Measurements from ENCODE around the gene AEN.

AEN gene, protein sequence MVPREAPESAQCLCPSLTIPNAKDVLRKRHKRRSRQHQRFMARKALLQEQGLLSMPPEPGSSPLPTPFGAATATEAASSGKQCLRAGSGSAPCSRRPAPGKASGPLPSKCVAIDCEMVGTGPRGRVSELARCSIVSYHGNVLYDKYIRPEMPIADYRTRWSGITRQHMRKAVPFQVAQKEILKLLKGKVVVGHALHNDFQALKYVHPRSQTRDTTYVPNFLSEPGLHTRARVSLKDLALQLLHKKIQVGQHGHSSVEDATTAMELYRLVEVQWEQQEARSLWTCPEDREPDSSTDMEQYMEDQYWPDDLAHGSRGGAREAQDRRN

GRCh38 chr15:88620995-88621772 is at the start of gene AEN:
TSS of gene AEN (plus strand) at chr15:88621340. CDS start at chr15:88626210, 4,870 bp downstream.
- DNase-seq = peak; percentile 90

DNA sequence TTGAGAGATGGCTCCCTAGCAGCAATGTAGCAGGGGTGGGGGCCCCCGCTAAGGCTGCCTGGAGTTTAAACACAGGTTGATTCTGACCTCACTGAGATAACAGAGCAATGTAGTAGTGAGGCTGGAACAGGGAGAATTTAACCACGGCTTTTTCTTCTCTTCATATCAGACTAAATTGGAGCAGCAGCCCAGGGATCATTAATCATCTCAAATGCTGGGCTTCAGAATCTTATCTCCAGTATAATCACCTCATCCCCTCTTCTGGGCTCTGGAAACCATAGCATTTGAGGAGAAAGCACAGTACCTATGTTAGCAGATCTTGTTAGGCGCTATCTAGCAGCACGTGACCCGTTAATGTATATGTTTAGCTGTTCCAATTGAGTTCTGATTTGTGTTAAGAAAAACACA is 49.3 kb upstream of the AEN start:
- DNase-seq = no peak

- no peak for DNase-seq
These were observed 47.1 kb upstream of the AEN start for GRCh38 chr15:88574077-88574476.

DNA sequence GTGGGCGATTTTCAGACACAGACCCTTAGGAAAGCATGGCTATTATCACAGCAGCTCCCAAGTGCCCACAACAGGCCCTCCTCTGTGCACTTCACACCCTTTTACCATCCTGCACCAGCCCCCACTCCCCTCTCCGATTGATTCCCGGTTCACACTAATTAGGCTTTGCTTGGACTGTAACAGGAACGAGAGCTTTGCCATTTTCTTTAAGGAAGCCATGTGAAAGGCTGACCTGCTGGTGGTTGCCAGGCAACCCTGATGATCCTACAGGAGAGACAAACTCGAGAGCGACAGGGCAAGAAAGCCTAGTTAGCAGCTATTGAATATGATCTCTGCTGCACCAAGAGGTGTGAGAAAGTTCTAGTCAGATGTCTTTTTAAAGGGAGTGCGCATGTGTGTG is 46.5 kb upstream of the AEN start:
- no peak for DNase-seq

DNA sequence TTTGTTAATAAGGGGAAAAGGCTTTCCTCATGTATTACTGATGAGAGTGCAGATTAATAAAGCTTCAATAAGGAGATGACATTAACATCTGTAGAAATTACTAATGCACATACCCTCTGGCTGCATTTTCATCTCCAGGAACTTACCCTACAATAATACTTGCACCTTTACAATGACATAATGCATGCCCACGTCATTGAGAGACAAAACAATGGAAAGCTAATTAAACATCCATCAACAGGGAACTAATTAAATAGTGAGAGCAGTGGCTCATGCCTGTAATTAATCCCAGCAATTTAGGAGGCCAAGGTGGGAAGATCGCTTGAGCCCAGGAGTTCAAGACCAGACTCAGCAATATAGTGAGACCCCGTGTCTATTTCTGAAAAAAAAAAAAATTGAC is 41.8 kb upstream of the AEN start:
- DNase-seq = no peak

- no peak for DNase-seq
These were observed 40.6 kb upstream of the AEN start for GRCh38 chr15:88580532-88580931.

- no peak for DNase-seq
These were observed 34.6 kb upstream of the AEN start for GRCh38 chr15:88586401-88587162.

- no peak for DNase-seq
These were observed 30.4 kb upstream of the AEN start for GRCh38 chr15:88590759-88591158.

- no peak for DNase-seq
These were observed 29.8 kb upstream of the AEN start for GRCh38 chr15:88591384-88591783.

DNA sequence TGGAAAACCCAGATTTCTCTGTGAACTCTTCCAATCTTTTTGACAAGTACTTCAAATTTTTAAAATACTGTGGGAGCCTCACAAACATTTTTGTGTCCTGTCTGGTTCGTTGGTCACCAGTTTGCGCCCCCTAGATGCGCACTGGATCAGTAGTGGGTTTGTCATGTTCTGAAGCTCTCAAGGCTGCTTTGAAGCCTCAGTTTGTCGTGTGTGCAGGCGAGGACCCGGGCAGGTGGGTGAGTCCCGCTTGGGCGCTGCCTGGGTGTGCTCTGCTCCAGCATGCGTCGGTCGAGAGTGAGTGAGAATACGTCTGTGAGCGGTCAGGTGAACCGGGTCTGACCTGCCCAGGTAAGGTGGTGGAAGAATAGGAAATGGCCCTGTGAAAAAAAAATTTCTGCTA is 17.3 kb upstream of the AEN start:
- no peak for DNase-seq

- no peak for DNase-seq
These were observed 16.6 kb upstream of the AEN start for GRCh38 chr15:88604381-88605188.

- DNase-seq = no peak
These were observed 15.7 kb upstream of the AEN start for GRCh38 chr15:88605189-88606069.

DNA sequence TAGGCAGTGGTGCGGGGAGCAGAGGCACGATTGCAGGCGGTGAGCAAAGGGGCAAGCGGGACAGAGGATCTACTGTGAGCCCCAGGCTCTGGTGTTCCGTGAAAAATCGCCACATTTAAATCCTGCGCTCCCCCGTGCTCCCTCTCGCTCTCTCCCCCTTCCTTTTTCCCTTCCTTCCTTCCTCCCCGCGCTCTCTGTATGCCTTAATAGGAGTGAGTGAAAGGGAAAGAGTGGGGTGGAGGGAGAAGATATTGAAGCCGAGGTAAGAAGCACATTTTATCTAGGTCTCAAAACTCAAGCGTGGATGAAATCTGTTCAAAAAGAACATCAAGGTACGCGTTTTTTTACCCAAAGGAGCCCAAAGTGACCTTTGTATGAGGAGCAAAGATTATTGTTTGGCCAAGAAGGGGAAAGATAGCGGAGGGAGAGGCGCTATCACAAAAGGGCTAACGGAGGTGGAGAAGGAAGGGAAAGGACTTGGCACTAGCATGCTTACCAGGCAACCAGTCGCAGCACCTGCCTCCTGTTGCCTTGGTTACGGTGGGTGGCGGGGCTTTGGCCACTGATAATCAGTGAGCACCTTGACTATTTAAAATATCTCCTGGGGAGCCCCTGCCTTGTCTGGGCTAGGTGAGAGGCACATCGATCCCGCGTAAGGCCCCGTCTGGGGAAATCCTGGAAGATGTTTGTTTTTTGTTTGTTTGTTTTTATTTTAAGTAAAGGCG is 14.9 kb upstream of the AEN start:
- DNase-seq = no peak

- DNase-seq = no peak
These were observed 13.2 kb upstream of the AEN start for GRCh38 chr15:88607951-88608350.

DNA sequence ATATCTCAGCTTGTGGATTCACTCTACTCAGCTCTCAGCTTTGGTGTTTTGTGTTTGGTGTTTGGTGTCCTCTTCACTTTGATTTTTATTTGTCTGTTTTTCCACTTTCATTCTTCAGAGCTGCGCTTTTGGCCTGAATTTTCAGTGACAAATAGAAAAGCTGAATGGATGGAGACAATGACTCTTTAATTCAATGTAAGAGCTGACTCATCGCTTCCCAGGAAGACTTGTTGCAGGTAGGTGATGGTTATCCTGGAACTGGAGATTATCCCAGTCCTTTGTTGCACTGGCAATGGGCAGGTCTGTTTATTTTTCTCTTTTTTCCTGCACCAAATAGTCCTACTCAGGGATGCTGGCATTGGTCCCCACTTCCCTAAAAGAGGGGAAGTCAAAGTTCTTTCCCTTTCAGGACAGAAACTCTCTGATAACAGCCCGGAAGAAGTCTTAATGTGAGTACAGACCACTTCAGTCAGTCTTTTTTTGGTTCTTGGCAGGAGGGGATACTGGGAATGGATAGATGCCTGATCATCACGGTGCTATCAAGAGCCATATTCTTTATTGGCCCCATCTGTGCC is 12.4 kb upstream of the AEN start:
- no peak for DNase-seq

DNA sequence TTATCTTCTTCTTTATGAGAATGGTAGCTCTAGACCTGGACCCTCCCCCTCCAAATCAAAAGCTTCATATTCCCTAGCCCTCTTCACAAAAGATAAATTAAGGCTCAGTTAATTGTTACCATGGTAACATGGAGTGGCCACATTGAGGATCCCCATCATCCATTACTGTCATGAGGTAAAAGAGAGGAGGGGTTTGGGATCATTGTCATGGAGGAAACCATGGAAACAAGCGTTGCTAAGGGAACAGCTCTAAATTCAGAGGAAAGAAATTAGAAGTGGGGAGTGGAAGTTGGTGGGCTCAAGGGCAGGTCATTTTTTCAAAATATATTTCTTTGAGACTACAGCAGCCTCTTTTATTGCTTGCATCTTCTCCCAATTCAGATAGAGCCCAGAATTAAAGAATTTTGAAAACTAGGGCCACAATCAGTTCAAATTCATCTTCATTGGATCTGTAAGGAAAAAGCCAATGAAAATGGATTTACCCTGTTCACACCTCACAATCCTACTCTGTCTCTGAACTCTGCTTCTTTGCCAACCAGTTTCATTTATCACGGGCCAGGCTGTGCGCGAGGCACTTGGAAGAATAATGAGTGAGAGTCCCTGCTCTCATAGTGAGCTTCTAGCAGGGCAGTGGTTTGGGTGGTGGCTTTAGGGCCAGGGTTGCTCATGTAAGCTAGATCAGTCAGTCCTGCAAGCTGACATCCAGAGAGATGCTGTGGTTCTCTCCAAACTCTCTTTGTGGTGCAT is 11.6 kb upstream of the AEN start:
- no peak for DNase-seq

GRCh38 chr15:88610701-88611231 is 10.4 kb upstream of the AEN start:
- DNase-seq = no peak

GRCh38 chr15:88612186-88612796 is 8.8 kb upstream of the AEN start:
- DNase-seq = no peak

Data from amniotic stem cell (primary cell).